Calu3 (cell line): Measurements from ENCODE around the gene ARMH3. TPM values are rescaled to one million over a fixed set of nuclear protein-coding genes. Genes with fewer than 3 reads are reported as not detected.

Experiments used
- BruUV-seq: library from RNA; stranded (reverse); fragments of 400-500 nt; replicated peaks from 2 replicates; lab custom pipeline; 2021; lab: Mats Ljungman, UMichigan
- CTCF ChIA-PET: fragments of 300-600 bp; sonication (Branson Sonifier 250); formaldehyde crosslinking; loops from one replicate; lab custom pipeline; 2022; ENCODE audit warnings: antibody characterized with exemption; lab: Charles Lee
- DNase-seq: peaks from one replicate; pipeline ENCODE4 v3.0.0; 2022
- H3K27ac Mint-ChIP-seq: one replicate; pipeline ENCODE4 v1.8.0; 2022; ENCODE audit warnings: mixed read lengths; ENCODE audit not compliant: unreplicated experiment
- H3K27me3 Mint-ChIP-seq: one replicate; pipeline ENCODE4 v1.8.0; 2022; ENCODE audit warnings: mixed read lengths; ENCODE audit not compliant: unreplicated experiment
- H3K36me3 Mint-ChIP-seq: one replicate; pipeline ENCODE4 v1.8.0; 2022; ENCODE audit warnings: mild to moderate bottlenecking, moderate library complexity, mixed read lengths; ENCODE audit not compliant: insufficient read depth, unreplicated experiment
- H3K4me1 Mint-ChIP-seq: one replicate; pipeline ENCODE4 v1.8.0; 2022; ENCODE audit warnings: mild to moderate bottlenecking, low read depth, mixed read lengths; ENCODE audit not compliant: unreplicated experiment
- H3K4me3 Mint-ChIP-seq: one replicate; pipeline ENCODE4 v1.8.0; 2022; ENCODE audit warnings: mild to moderate bottlenecking, low read depth, moderate library complexity, mixed read lengths; ENCODE audit not compliant: unreplicated experiment
- H3K9me3 Mint-ChIP-seq: one replicate; pipeline ENCODE4 v1.8.0; 2022; ENCODE audit warnings: low read depth, mixed read lengths; ENCODE audit not compliant: unreplicated experiment
- CTCF ChIP-seq: fragments of 200-600 bp; IDR thresholded peaks from one replicate; pipeline ENCODE4 v1.8.0; 2022; ENCODE audit warnings: antibody characterized with exemption; ENCODE audit not compliant: unreplicated experiment
- intact Hi-C: fragments of 100-400 bp; cut with micrococcal nuclease; formaldehyde crosslinking; loops from one replicate; pipeline ENCODE4 v1.10.0; 2022; ENCODE audit not compliant: unreplicated experiment
- total RNA-seq: library from RNA; stranded (reverse); gene quantifications from 2 replicates; pipeline ENCODE4 v1.2.3, GENCODE V29; 2022

ARMH3 gene
- total RNA-seq, 1 experiment from 2014 or later, result 14.1 TPM

GRCh38 chr10:102033787-102034186 is 22.2 kb downstream of the ARMH3 start:
- TF ChIP-seq CTCF, result no peak
- intact Hi-C loops, result no loop called here
- CTCF ChIA-PET, result interaction anchor here (0.5 kb wide), 1 partner anchor 894 kb away, joined by 4 read pairs; no protein-coding TSS in a partner anchor
- Mint-ChIP-seq H3K9me3 (no peaks in the 10 kb centered on the region), H3K4me3 (no peak overlapping the region), H3K36me3 (no peaks in the 10 kb centered on the region), H3K4me1 (no peaks in the 10 kb centered on the region), H3K27me3 (no peaks in the 10 kb centered on the region), H3K27ac (no peak overlapping the region)
- no peak for DNase-seq
- BruUV-seq, result no TSS peak

GRCh38 chr10:102027261-102027660 is 28.7 kb downstream of the ARMH3 start:
- Mint-ChIP-seq H3K36me3 (peaks cover under 1% of the 10 kb centered on the region), H3K9me3 (no peaks in the 10 kb centered on the region), H3K27me3 (no peaks in the 10 kb centered on the region), H3K4me1 (no peaks in the 10 kb centered on the region), H3K27ac (no peak overlapping the region), H3K4me3 (no peak overlapping the region)
- TF ChIP-seq CTCF, result no peak
- DNase-seq, result no peak
- CTCF ChIA-PET, result interaction anchor here (0.7 kb wide), 1 partner anchor 998 kb away, joined by 4 read pairs; no protein-coding TSS in a partner anchor
- no TSS peak for BruUV-seq
- intact Hi-C loops, result no loop called here

- Mint-ChIP-seq H3K4me3 (no peak overlapping the region), H3K9me3 (no peaks in the 10 kb centered on the region), H3K27ac (no peak overlapping the region), H3K36me3 (peaks cover 8% of the 10 kb centered on the region), H3K27me3 (no peaks in the 10 kb centered on the region), H3K4me1 (no peaks in the 10 kb centered on the region)
- BruUV-seq, result no TSS peak
- CTCF ChIA-PET, result no interaction called here
- intact Hi-C loops, result no loop called here
- no peak for TF ChIP-seq CTCF
- no peak for DNase-seq
These were observed 31.2 kb downstream of the ARMH3 start for GRCh38 chr10:102024799-102025198.

- BruUV-seq, result no TSS peak
- Mint-ChIP-seq H3K27ac (no peak overlapping the region), H3K9me3 (no peaks in the 10 kb centered on the region), H3K36me3 (peaks cover 8% of the 10 kb centered on the region), H3K27me3 (no peaks in the 10 kb centered on the region), H3K4me3 (no peak overlapping the region), H3K4me1 (no peaks in the 10 kb centered on the region)
- CTCF ChIA-PET, result no interaction called here
- no peak for DNase-seq
- intact Hi-C loops, result no loop called here
- no peak for TF ChIP-seq CTCF
These were observed 35.0 kb downstream of the ARMH3 start for GRCh38 chr10:102020938-102021337.
